ENCODE results near the gene PCDH9.

GRCh38 chr13:66551128-66551527, 679.0 kb downstream of the PCDH9 start:
- TF ChIP-seq CTCF (IDR thresholded peaks at IDR 0.05): no peak
- no peak for TF ChIP-seq POLR2A (IDR thresholded peaks at IDR 0.05)
- no peak for TF ChIP-seq EP300 (IDR thresholded peaks at IDR 0.05)
